HCT116 (cell line): ENCODE data around the gene COL23A1. TPM values are rescaled to one million over a fixed set of nuclear protein-coding genes. Genes with fewer than 3 reads are reported as not detected.

ENCODE experiments used
- ATAC-seq: fragments of 200-7000 bp; cut with Tn5 transposase; 2 replicates; pipeline ENCODE4 v1.9.1; 2020; ENCODE audit warnings: mild to moderate bottlenecking, moderate library complexity
- BruUV-seq: library from RNA; stranded (reverse); fragments of 400-500 nt; replicated peaks from 2 replicates; lab custom pipeline; 2021; lab: Mats Ljungman, UMichigan
- CTCF ChIA-PET: fragments of 300-600 bp; sonication (Branson Sonifier 250); formaldehyde crosslinking; loops from one replicate; lab custom pipeline; 2021; ENCODE audit warnings: antibody characterized with exemption; lab: Charles Lee
- POLR2A ChIA-PET: fragments of 300-600, 350-600 bp; sonication (Branson Sonifier 250); formaldehyde crosslinking; loops from one replicate; lab custom pipeline; 2021; ENCODE audit warnings: antibody characterized with exemption; lab: Charles Lee
- RAD21 ChIA-PET, 2 experiments: fragments of 300-600 bp; sonication (Branson Sonifier 250); formaldehyde crosslinking; loops; one replicate each; lab custom pipeline; 2023; ENCODE audit warnings: low total read pairs in 2 of 2; ENCODE audit not compliant: uncharacterized antibody in 2 of 2, unreplicated experiment in 2 of 2, low non-redundant PET in 1 of 2; lab: Charles Lee
- DNase-seq: peaks from one replicate; pipeline ENCODE4 v3.0.0-alpha.2; 2010; ENCODE audit warnings: low read depth, low spot score
- H2AFZ ChIP-seq: fragments of 200-600 bp; shearing (Covaris generic), sonication (generic); 2 replicates; pipeline ENCODE4 v1.6.1; 2017; ENCODE audit warnings: low read depth, mixed run types, mixed read lengths, antibody characterized with exemption, low read length; ENCODE audit not compliant: poor library complexity, severe bottlenecking
- H3K27ac ChIP-seq: 2 replicates; pipeline ENCODE4 v1.5.1; 2012; ENCODE audit warnings: low read depth, low read length
- H3K27me3 ChIP-seq: fragments of 200-600 bp; sonication (generic); 2 replicates; pipeline ENCODE4 v1.6.1; 2016; ENCODE audit warnings: mixed run types, low read length, mixed read lengths; ENCODE audit not compliant: insufficient read depth
- H3K36me3 ChIP-seq, 2 experiments: fragments of 200-500 bp in 1 of 2; fragments of 200-600 bp in 1 of 2; sonication (Bioruptor generic) in 1 of 2; sonication (generic) in 1 of 2; 2 replicates each; pipeline versions ENCODE4 v1.5.1 to v1.6.1; 2014 to 2016; ENCODE audit warnings: low read length in 2 of 2, inconsistent platforms in 1 of 2, mixed read lengths in 1 of 2, mixed run types in 1 of 2; ENCODE audit not compliant: insufficient read depth in 2 of 2, control insufficient read depth in 1 of 2
- H3K4me1 ChIP-seq, 2 experiments: fragments of 200-600 bp in 1 of 2; sonication (generic) in 1 of 2; 2 replicates each; pipeline versions ENCODE4 v1.5.1 to v1.6.1; 2012 to 2017; ENCODE audit warnings: low read length in 2 of 2, inconsistent platforms in 1 of 2, mild to moderate bottlenecking in 1 of 2, mixed read lengths in 1 of 2, mixed run types in 1 of 2, moderate library complexity in 1 of 2; ENCODE audit not compliant: insufficient read depth in 2 of 2, control insufficient read depth in 1 of 2
- H3K4me2 ChIP-seq: fragments of 200-600 bp; sonication (generic); 2 replicates; pipeline ENCODE4 v1.6.1; 2017; ENCODE audit warnings: mixed run types, low read length, mixed read lengths
- H3K4me3 ChIP-seq, 2 experiments: fragments of 200-600 bp in 1 of 2; sonication (generic) in 1 of 2; replicated peaks in 1 of 2; 2 replicates each; pipeline ENCODE4 v1.5.1; 2011 to 2016; ENCODE audit warnings: low read length in 2 of 2, control low read depth in 1 of 2, low read depth in 1 of 2, mild to moderate bottlenecking in 1 of 2, mixed read lengths in 1 of 2, mixed run types in 1 of 2
- H3K79me2 ChIP-seq: fragments of 200-600 bp; sonication (generic); 2 replicates; pipeline ENCODE4 v1.6.1; 2017; ENCODE audit warnings: mild to moderate bottlenecking, mixed run types, low read length, moderate library complexity, mixed read lengths; ENCODE audit not compliant: insufficient read depth
- H3K9ac ChIP-seq: fragments of 200-600 bp; sonication (generic); 2 replicates; pipeline ENCODE4 v1.6.1; 2016; ENCODE audit warnings: low read length, mixed read lengths
- H3K9me2 ChIP-seq: fragments of 200-600 bp; sonication (generic), shearing (Covaris generic); 2 replicates; pipeline ENCODE4 v1.6.1; 2017; ENCODE audit warnings: mixed run types, mild to moderate bottlenecking, moderate library complexity; ENCODE audit not compliant: insufficient read depth
- H3K9me3 ChIP-seq, 2 experiments: fragments of 200-500 bp in 1 of 2; fragments of 200-600 bp in 1 of 2; sonication (Bioruptor generic) in 1 of 2; sonication (generic) in 1 of 2; 2 replicates each; pipeline ENCODE4 v1.6.1; 2014 to 2017; ENCODE audit warnings: low read length in 2 of 2, mixed read lengths in 2 of 2, inconsistent platforms in 1 of 2, low read depth in 1 of 2, mild to moderate bottlenecking in 1 of 2, mixed run types in 1 of 2, moderate library complexity in 1 of 2; ENCODE audit not compliant: control insufficient read depth in 1 of 2, insufficient read depth in 1 of 2
- H4K20me1 ChIP-seq: fragments of 200-600 bp; sonication (generic), shearing (Covaris generic); 2 replicates; pipeline ENCODE4 v1.6.1; 2017; ENCODE audit warnings: mixed run types, mild to moderate bottlenecking, moderate library complexity; ENCODE audit not compliant: insufficient read depth
- EGR1 ChIP-seq: IDR thresholded peaks from 2 replicates; pipeline ENCODE4 v1.6.1; 2012; ENCODE audit warnings: low read depth
- ELF1 ChIP-seq: IDR thresholded peaks from 2 replicates; pipeline ENCODE4 v1.6.1; 2012; ENCODE audit warnings: low read depth, borderline replicate concordance
- EZH2 ChIP-seq: fragments of 200-600 bp; sonication (generic); IDR thresholded peaks from 2 replicates; pipeline ENCODE4 v1.6.1; 2017; ENCODE audit warnings: antibody characterized with exemption, mixed run types
- JUND ChIP-seq: IDR thresholded peaks from 2 replicates; pipeline ENCODE4 v1.6.1; 2012
- TCF7L2 ChIP-seq: IDR thresholded peaks from 2 replicates; pipeline ENCODE4 v1.7.0; 2011; ENCODE audit warnings: borderline replicate concordance, inconsistent platforms; ENCODE audit not compliant: insufficient read depth, insufficient read length; ENCODE audit errors: extremely low read depth
- ZNF274 ChIP-seq: fragments of 200-500 bp; sonication (Bioruptor generic); IDR thresholded peaks from 2 replicates; pipeline ENCODE4 v1.6.1; 2014; ENCODE audit warnings: mild to moderate bottlenecking, low read depth, low read length, inconsistent platforms
- intact Hi-C: fragments of 100-400 bp; cut with micrococcal nuclease; formaldehyde crosslinking; loops from 2 replicates; pipeline ENCODE4 v1.10.0; 2022
- total RNA-seq: library from RNA; stranded (reverse); gene quantifications from one replicate; pipeline ENCODE4 v1.2.1, GENCODE V29; 2021; ENCODE audit not compliant: unreplicated experiment
- TF ChIP-seq, protein P1 (sequence below): IDR thresholded peaks from 2 replicates; pipeline ENCODE4 v1.6.1; 2012
- TF ChIP-seq, protein P2 (sequence below): IDR thresholded peaks from 2 replicates; pipeline ENCODE4 v1.6.1; 2012; ENCODE audit warnings: low read depth
- TF ChIP-seq, protein P3 (sequence below): IDR thresholded peaks from 2 replicates; pipeline ENCODE4 v1.6.1; 2011; ENCODE audit warnings: mild to moderate bottlenecking, low read length, moderate library complexity; ENCODE audit not compliant: insufficient replicate concordance; ENCODE audit errors: extremely low read depth

Gene COL23A1
- total RNA-seq, 1 experiment from 2014 or later, result not detected

DNA sequence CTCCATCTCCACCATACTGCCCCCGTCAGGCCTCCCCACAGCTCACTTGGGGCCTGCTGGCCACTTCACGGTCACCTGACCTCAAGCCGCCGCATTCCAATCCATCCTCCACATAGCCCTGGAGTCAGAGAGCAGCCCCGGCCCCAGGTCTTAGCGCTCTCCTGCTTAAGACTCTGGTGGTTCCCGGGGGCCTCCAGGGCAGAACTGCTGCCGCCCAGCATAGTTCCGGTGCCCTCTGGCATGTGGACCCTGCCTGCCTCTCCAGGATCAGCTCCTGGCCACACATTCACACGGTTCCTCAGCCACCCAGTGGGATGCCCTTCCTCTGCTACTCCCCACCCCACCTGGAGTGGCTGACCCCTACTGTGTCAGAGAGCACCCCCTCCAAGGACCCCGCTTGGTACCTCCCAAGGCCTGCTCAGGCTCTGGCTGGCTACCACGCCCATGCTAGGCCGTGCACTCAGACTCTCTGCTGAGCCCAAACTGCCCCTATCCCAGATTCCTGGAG, 366.3 kb downstream of the COL23A1 start:
- H3K27ac ChIP-seq, result no peak overlapping the region
- no peaks in the 10 kb centered on the region for H3K9me2 ChIP-seq
- H3K79me2 ChIP-seq, result no peaks in the 10 kb centered on the region
- ATAC-seq (peak; percentile 30), DNase-seq (no peak)
- POLR2A ChIA-PET, result no interaction called here
- H3K27me3 ChIP-seq, result no peaks in the 10 kb centered on the region
- H3K9ac ChIP-seq, result no peak overlapping the region
- no peak overlapping the region for H2AFZ ChIP-seq
- RAD21 ChIA-PET, result no interaction called here
- H3K4me3 ChIP-seq, result no peak overlapping the region
- H3K4me2 ChIP-seq, result no peak overlapping the region
- intact Hi-C loops, result no loop called here
- H4K20me1 ChIP-seq, result no peaks in the 10 kb centered on the region
- BruUV-seq, result no TSS peak
- no peak for TF ChIP-seq EZH2
- TF ChIP-seq, protein P1, sequence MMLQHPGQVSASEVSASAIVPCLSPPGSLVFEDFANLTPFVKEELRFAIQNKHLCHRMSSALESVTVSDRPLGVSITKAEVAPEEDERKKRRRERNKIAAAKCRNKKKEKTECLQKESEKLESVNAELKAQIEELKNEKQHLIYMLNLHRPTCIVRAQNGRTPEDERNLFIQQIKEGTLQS, result no peak
- TF ChIP-seq TCF7L2, result no peak
- TF ChIP-seq, protein P2, sequence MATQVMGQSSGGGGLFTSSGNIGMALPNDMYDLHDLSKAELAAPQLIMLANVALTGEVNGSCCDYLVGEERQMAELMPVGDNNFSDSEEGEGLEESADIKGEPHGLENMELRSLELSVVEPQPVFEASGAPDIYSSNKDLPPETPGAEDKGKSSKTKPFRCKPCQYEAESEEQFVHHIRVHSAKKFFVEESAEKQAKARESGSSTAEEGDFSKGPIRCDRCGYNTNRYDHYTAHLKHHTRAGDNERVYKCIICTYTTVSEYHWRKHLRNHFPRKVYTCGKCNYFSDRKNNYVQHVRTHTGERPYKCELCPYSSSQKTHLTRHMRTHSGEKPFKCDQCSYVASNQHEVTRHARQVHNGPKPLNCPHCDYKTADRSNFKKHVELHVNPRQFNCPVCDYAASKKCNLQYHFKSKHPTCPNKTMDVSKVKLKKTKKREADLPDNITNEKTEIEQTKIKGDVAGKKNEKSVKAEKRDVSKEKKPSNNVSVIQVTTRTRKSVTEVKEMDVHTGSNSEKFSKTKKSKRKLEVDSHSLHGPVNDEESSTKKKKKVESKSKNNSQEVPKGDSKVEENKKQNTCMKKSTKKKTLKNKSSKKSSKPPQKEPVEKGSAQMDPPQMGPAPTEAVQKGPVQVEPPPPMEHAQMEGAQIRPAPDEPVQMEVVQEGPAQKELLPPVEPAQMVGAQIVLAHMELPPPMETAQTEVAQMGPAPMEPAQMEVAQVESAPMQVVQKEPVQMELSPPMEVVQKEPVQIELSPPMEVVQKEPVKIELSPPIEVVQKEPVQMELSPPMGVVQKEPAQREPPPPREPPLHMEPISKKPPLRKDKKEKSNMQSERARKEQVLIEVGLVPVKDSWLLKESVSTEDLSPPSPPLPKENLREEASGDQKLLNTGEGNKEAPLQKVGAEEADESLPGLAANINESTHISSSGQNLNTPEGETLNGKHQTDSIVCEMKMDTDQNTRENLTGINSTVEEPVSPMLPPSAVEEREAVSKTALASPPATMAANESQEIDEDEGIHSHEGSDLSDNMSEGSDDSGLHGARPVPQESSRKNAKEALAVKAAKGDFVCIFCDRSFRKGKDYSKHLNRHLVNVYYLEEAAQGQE, result no peak
- no peak for TF ChIP-seq ZNF274
- no peak for TF ChIP-seq ELF1
- TF ChIP-seq EGR1, result no peak
- no peak for TF ChIP-seq JUND
- TF ChIP-seq, protein P3, sequence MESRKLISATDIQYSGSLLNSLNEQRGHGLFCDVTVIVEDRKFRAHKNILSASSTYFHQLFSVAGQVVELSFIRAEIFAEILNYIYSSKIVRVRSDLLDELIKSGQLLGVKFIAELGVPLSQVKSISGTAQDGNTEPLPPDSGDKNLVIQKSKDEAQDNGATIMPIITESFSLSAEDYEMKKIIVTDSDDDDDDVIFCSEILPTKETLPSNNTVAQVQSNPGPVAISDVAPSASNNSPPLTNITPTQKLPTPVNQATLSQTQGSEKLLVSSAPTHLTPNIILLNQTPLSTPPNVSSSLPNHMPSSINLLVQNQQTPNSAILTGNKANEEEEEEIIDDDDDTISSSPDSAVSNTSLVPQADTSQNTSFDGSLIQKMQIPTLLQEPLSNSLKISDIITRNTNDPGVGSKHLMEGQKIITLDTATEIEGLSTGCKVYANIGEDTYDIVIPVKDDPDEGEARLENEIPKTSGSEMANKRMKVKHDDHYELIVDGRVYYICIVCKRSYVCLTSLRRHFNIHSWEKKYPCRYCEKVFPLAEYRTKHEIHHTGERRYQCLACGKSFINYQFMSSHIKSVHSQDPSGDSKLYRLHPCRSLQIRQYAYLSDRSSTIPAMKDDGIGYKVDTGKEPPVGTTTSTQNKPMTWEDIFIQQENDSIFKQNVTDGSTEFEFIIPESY, result no peak
- peaks cover 2 to 16% of the 10 kb centered on the region in 2 experiments; a peak in 3 of 4 replicates for H3K36me3 ChIP-seq
- CTCF ChIA-PET, result no interaction called here
- H3K4me1 ChIP-seq, result no peaks in the 10 kb centered on the region
- no peaks in the 10 kb centered on the region for H3K9me3 ChIP-seq
